ENCODE results near the gene DNM3.

DNA sequence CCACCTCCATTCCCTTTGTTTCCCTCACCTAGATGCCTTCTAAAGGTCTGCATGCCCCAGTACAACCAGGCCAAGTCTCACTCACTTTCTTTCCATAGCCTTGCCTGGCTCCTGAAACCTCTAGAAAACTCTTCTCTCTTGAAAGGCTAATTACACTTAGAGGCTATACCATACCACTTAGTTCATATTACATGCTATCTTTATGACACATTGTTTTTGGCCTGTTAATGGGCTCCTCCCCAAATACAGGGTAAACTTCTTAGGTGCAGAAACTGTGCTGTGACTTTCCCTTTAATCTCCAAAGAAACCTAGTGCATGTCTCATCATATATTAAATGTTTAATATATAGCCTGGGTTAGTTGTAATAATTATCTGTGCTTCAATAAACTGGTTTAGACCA, 522.6 kb downstream of the DNM3 start:
- TF ChIP-seq CREB1 (IDR thresholded peaks at IDR 0.05; ENCODE audit: low read depth) (no peak), TAF1 (IDR thresholded peaks at IDR 0.05; ENCODE audit: low read depth) (no peak), EGR1 (IDR thresholded peaks at IDR 0.05) (no peak)
- TF ChIP-seq, protein P1, sequence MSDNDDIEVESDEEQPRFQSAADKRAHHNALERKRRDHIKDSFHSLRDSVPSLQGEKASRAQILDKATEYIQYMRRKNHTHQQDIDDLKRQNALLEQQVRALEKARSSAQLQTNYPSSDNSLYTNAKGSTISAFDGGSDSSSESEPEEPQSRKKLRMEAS (IDR thresholded peaks at IDR 0.05), result no peak
- TF ChIP-seq, protein P2, sequence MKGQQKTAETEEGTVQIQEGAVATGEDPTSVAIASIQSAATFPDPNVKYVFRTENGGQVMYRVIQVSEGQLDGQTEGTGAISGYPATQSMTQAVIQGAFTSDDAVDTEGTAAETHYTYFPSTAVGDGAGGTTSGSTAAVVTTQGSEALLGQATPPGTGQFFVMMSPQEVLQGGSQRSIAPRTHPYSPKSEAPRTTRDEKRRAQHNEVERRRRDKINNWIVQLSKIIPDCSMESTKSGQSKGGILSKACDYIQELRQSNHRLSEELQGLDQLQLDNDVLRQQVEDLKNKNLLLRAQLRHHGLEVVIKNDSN (IDR thresholded peaks at IDR 0.05), result no peak
